NCI-H146 (cell line): Measurements from ENCODE around the gene ICAM4.
"Not testable (repeated sequence)": the region's sequence is repeated elsewhere in the genome, so short reads cannot be mapped to it uniquely, and the experiment has no call there.

ENCODE experiments used
- DNase-seq: peaks from one replicate; lab custom pipeline; 2025; lab: John Stamatoyannopoulos, UW

ICAM4 gene

GRCh38 chr19:10318807-10319682 is 32.3 kb downstream of the ICAM4 start:
- no peak for DNase-seq

GRCh38 chr19:10320602-10321416 is 34.1 kb downstream of the ICAM4 start:
- DNase-seq = no peak

GRCh38 chr19:10321417-10321797 is 34.7 kb downstream of the ICAM4 start:
- DNase-seq = no peak

GRCh38 chr19:10321874-10322835 is 35.4 kb downstream of the ICAM4 start:
- DNase-seq = no peak

GRCh38 chr19:10325732-10326131 is 39.0 kb downstream of the ICAM4 start:
- DNase-seq = no peak

- no peak for DNase-seq
Measured at GRCh38 chr19:10327793-10328192, 41.0 kb downstream of the ICAM4 start.

- DNase-seq = no peak
Measured at GRCh38 chr19:10328558-10329429, 42.0 kb downstream of the ICAM4 start.

- no peak for DNase-seq
Measured at GRCh38 chr19:10329555-10329954, 42.8 kb downstream of the ICAM4 start.

GRCh38 chr19:10332158-10332964 is 45.6 kb downstream of the ICAM4 start:
- no peak for DNase-seq

GRCh38 chr19:10332965-10333757 is 46.4 kb downstream of the ICAM4 start, which contains the start of gene RAVER1:
Gene RAVER1 (minus strand): TSS chr19:10333529. CDS start chr19:10333507, 22 bp downstream.
- peak; percentile 99 for DNase-seq

- DNase-seq = peak; percentile 61
Measured at GRCh38 chr19:10333758-10334587, 47.2 kb downstream of the ICAM4 start.

GRCh38 chr19:10334588-10335351 is 48.0 kb downstream of the ICAM4 start:
- peak; percentile 88 for DNase-seq

- DNase-seq = no peak
Measured at GRCh38 chr19:10335352-10335985, 48.7 kb downstream of the ICAM4 start.

GRCh38 chr19:10336725-10337124 is 50.0 kb downstream of the ICAM4 start:
- not testable (repeated sequence) for DNase-seq
